PC-3 (cell line): ENCODE results near the gene TNNT2. TPM values are rescaled to one million over a fixed set of nuclear protein-coding genes. Genes with fewer than 3 reads are reported as not detected.

ENCODE experiments used
- ATAC-seq: fragments of 200-7000 bp; cut with Tn5 transposase; 2 replicates; pipeline ENCODE4 v1.9.1; 2020; ENCODE audit warnings: mild to moderate bottlenecking, moderate library complexity
- BruUV-seq: library from RNA; stranded (reverse); fragments of 400-500 nt; replicated peaks from 2 replicates; lab custom pipeline; 2021; lab: Mats Ljungman, UMichigan
- CTCF ChIA-PET: fragments of 300-600 bp; sonication (Branson Sonifier 250); formaldehyde crosslinking; loops from one replicate; lab custom pipeline; 2022; ENCODE audit warnings: antibody characterized with exemption; lab: Charles Lee
- POLR2A ChIA-PET: fragments of 300-600 bp; sonication (Branson Sonifier 250); formaldehyde crosslinking; loops from one replicate; lab custom pipeline; 2022; ENCODE audit warnings: antibody characterized with exemption; ENCODE audit not compliant: unreplicated experiment; lab: Charles Lee
- DNase-seq: peaks from one replicate; pipeline ENCODE4 v3.0.0-alpha.2; 2015
- H2AFZ ChIP-seq: fragments of 300-600 bp; sonication (generic); 2 replicates; pipeline ENCODE4 v1.6.0; 2016; ENCODE audit warnings: antibody characterized with exemption, low read length
- H3F3A ChIP-seq: fragments of 300-600 bp; sonication (generic); one replicate; pipeline ENCODE4 v1.6.0; 2017; ENCODE audit warnings: antibody characterized with exemption, low read length, control low read depth, mild to moderate bottlenecking; ENCODE audit not compliant: unreplicated experiment
- H3K27ac ChIP-seq: fragments of 300-600 bp; sonication (generic); 2 replicates; pipeline ENCODE4 v1.5.1; 2016; ENCODE audit warnings: mild to moderate bottlenecking, low read length
- H3K27me3 ChIP-seq: fragments of 300-600 bp; sonication (generic); 2 replicates; pipeline ENCODE4 v1.6.1; 2016; ENCODE audit warnings: low read length, mixed read lengths
- H3K36me3 ChIP-seq: fragments of 300-600 bp; sonication (generic); 2 replicates; pipeline ENCODE4 v1.6.1; 2016; ENCODE audit warnings: low read depth, mixed run types, low read length, mixed read lengths
- H3K4me1 ChIP-seq: fragments of 300-600 bp; sonication (generic); 2 replicates; pipeline ENCODE4 v1.5.1; 2016; ENCODE audit warnings: low read length; ENCODE audit not compliant: insufficient read depth
- H3K4me2 ChIP-seq: fragments of 300-600 bp; sonication (generic); 2 replicates; pipeline ENCODE4 v1.6.0; 2016; ENCODE audit warnings: low read length
- H3K4me3 ChIP-seq: fragments of 300-600 bp; sonication (generic); 2 replicates; pipeline ENCODE4 v1.5.1; 2016; ENCODE audit warnings: mild to moderate bottlenecking, low read length, mixed read lengths
- H3K79me2 ChIP-seq: fragments of 300-600 bp; sonication (generic); 2 replicates; pipeline ENCODE4 v1.6.1; 2017; ENCODE audit warnings: low read length, mixed read lengths
- H3K9ac ChIP-seq: fragments of 300-600 bp; sonication (generic); 2 replicates; pipeline ENCODE4 v1.6.0; 2016; ENCODE audit warnings: mild to moderate bottlenecking, low read length
- H3K9me2 ChIP-seq: fragments of 300-600 bp; sonication (generic); replicated peaks from 2 replicates; pipeline ENCODE4 v1.6.1; 2016; ENCODE audit warnings: mixed run types, low read length, mixed read lengths
- H3K9me3 ChIP-seq: fragments of 300-600 bp; sonication (generic); 2 replicates; pipeline ENCODE4 v1.6.1; 2016; ENCODE audit warnings: low read length, mixed read lengths
- H4K20me1 ChIP-seq: fragments of 300-600 bp; sonication (generic); 2 replicates; pipeline ENCODE4 v1.6.1; 2016; ENCODE audit warnings: low read length, mixed read lengths
- EZH2 ChIP-seq: fragments of 300-600 bp; sonication (generic); IDR thresholded peaks from one replicate; pipeline ENCODE4 v1.6.1; 2017; ENCODE audit warnings: antibody characterized with exemption, mild to moderate bottlenecking, low read length; ENCODE audit not compliant: unreplicated experiment
- EZH2phosphoT487 ChIP-seq: fragments of 300-600 bp; sonication (generic); IDR thresholded peaks from 2 replicates; pipeline ENCODE4 v1.6.1; 2018; ENCODE audit warnings: mild to moderate bottlenecking, antibody characterized with exemption, low read length, borderline replicate concordance
- intact Hi-C: fragments of 100-400 bp; cut with micrococcal nuclease; formaldehyde crosslinking; loops from 2 replicates; pipeline ENCODE4 v1.9.0; 2023
- total RNA-seq: library from RNA; depleted of rRNA; stranded (reverse); fragments of >200 nt; gene quantifications from 2 replicates; pipeline ENCODE4 v1.2.3, GENCODE V29; 2014
- TF ChIP-seq, protein P1 (sequence below): fragments of 300-600 bp; sonication (generic); conservative IDR thresholded peaks from 2 replicates; pipeline ENCODE4 v1.5.1; 2017; ENCODE audit warnings: antibody characterized with exemption, low read depth, mild to moderate bottlenecking, low read length

The TNNT2 gene
- total RNA-seq, 1 experiment from 2014 or later, result 1.1 TPM

DNA sequence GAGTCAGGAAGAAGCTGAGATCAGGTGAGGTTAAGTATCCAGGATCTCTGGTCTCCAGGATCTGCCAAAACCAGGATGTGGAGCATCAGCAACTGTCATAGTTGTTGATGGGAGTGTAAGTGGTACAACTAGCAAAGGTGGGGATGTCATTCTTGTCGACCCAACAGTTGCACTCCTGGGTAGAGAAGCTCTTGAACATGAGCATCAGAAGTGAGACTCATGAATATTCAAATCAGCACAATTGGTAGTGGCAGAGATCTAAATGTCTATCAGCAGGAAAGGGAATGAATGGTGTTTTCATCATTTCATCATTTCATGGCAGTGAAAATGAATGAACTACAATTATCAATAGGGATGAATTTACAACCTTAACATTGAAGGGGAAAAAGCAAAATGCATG is 25.9 kb upstream of the TNNT2 start:
- no peak overlapping the region for H3K4me2 ChIP-seq
- POLR2A ChIA-PET, result interaction anchor here (0.8 kb wide), 1 partner anchor 40 kb away, joined by 6 read pairs; no protein-coding TSS in a partner anchor
- H3K9me2 ChIP-seq, result no peaks in the 10 kb centered on the region
- no peaks in the 10 kb centered on the region for H3K36me3 ChIP-seq
- CTCF ChIA-PET, result no interaction called here
- H2AFZ ChIP-seq, result no peak overlapping the region
- H3K4me3 ChIP-seq, result no peak overlapping the region
- no TSS peak for BruUV-seq
- peaks cover 1% of the 10 kb centered on the region for H3F3A ChIP-seq
- H3K9ac ChIP-seq, result no peak overlapping the region
- H3K9me3 ChIP-seq, result no peaks in the 10 kb centered on the region
- H4K20me1 ChIP-seq, result no peaks in the 10 kb centered on the region
- H3K27me3 ChIP-seq, result no peaks in the 10 kb centered on the region
- no peak for ATAC-seq
- no peak for DNase-seq
- peaks cover 21% of the 10 kb centered on the region for H3K79me2 ChIP-seq
- peaks cover 28% of the 10 kb centered on the region for H3K4me1 ChIP-seq
- TF ChIP-seq, protein P1, sequence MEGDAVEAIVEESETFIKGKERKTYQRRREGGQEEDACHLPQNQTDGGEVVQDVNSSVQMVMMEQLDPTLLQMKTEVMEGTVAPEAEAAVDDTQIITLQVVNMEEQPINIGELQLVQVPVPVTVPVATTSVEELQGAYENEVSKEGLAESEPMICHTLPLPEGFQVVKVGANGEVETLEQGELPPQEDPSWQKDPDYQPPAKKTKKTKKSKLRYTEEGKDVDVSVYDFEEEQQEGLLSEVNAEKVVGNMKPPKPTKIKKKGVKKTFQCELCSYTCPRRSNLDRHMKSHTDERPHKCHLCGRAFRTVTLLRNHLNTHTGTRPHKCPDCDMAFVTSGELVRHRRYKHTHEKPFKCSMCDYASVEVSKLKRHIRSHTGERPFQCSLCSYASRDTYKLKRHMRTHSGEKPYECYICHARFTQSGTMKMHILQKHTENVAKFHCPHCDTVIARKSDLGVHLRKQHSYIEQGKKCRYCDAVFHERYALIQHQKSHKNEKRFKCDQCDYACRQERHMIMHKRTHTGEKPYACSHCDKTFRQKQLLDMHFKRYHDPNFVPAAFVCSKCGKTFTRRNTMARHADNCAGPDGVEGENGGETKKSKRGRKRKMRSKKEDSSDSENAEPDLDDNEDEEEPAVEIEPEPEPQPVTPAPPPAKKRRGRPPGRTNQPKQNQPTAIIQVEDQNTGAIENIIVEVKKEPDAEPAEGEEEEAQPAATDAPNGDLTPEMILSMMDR, result no peak
- TF ChIP-seq EZH2, result no peak
- no peak for TF ChIP-seq EZH2phosphoT487
- H3K27ac ChIP-seq, result no peak overlapping the region
- intact Hi-C loops, result no loop called here

DNA sequence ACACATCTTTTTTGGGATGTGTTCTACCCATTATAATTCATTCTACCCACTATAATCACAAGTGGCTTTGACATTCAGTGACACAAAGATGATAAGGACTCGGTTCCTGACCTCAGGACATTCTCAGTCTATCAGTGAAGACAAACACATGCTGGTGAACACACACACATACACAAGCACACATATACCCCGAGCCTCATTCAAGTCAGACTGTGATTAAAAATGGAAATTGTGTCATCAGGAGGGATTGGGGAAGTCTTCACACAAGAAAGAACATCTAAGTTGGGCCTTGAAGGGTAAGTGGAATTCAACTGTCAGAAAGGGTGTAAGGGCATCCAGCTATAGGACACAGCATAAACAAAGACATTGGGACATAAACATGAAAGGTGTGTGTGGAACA is 24.2 kb upstream of the TNNT2 start:
- H2AFZ ChIP-seq, result no peak overlapping the region
- peaks cover 13% of the 10 kb centered on the region for H3F3A ChIP-seq
- no peaks in the 10 kb centered on the region for H3K9me2 ChIP-seq
- H3K4me2 ChIP-seq, result no peak overlapping the region
- H3K9ac ChIP-seq, result no peak overlapping the region
- CTCF ChIA-PET, result no interaction called here
- BruUV-seq, result no TSS peak
- intact Hi-C loops, result no loop called here
- H4K20me1 ChIP-seq, result peaks cover 5% of the 10 kb centered on the region
- peaks cover 37% of the 10 kb centered on the region for H3K79me2 ChIP-seq
- DNase-seq, result no peak
- H3K9me3 ChIP-seq, result no peaks in the 10 kb centered on the region
- ATAC-seq, result no peak
- H3K27me3 ChIP-seq, result no peaks in the 10 kb centered on the region
- no peak for TF ChIP-seq EZH2
- TF ChIP-seq, protein P1, result no peak
- no peak for TF ChIP-seq EZH2phosphoT487
- H3K27ac ChIP-seq, result no peak overlapping the region
- H3K36me3 ChIP-seq, result no peaks in the 10 kb centered on the region
- no peak overlapping the region for H3K4me3 ChIP-seq
- POLR2A ChIA-PET, result no interaction called here
- H3K4me1 ChIP-seq, result peaks cover 42% of the 10 kb centered on the region

DNA sequence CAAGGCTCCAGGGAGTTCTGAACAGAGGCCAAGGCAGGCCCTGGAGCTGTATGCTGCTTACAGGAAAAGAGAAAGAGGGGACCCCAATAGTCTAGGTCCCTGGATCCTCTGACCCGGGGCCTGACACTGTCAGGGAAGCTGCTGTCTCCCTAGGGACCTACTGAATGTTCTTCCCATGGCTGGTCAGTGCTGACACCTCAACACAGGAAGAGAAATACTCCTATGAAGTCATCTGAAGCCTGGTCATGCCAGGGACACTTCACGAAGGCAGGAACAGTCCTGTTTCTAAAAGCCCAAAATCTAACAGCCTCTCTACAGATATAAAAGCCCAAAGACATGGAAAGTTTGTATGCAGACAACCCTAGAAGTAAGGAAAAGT is 23.4 kb upstream of the TNNT2 start:
- no peaks in the 10 kb centered on the region for H3K36me3 ChIP-seq
- no peak overlapping the region for H3K27ac ChIP-seq
- H3K9ac ChIP-seq, result no peak overlapping the region
- H2AFZ ChIP-seq, result no peak overlapping the region
- H3K9me3 ChIP-seq, result no peaks in the 10 kb centered on the region
- BruUV-seq, result no TSS peak
- peaks cover 14% of the 10 kb centered on the region for H4K20me1 ChIP-seq
- DNase-seq, result no peak
- peaks cover 50% of the 10 kb centered on the region for H3K4me1 ChIP-seq
- H3F3A ChIP-seq, result peaks cover 13% of the 10 kb centered on the region
- H3K27me3 ChIP-seq, result no peaks in the 10 kb centered on the region
- ATAC-seq, result no peak
- intact Hi-C loops, result no loop called here
- no peak overlapping the region for H3K4me2 ChIP-seq
- TF ChIP-seq EZH2 (no peak), EZH2phosphoT487 (no peak)
- TF ChIP-seq, protein P1, result no peak
- no peak overlapping the region for H3K4me3 ChIP-seq
- no peaks in the 10 kb centered on the region for H3K9me2 ChIP-seq
- POLR2A ChIA-PET, result interaction anchor here (0.7 kb wide), 1 partner anchor 119 kb away, joined by 4 read pairs; no protein-coding TSS in a partner anchor
- peaks cover 46% of the 10 kb centered on the region for H3K79me2 ChIP-seq
- CTCF ChIA-PET, result interaction anchor here (0.6 kb wide), 1 partner anchor 83 kb away, joined by 3 read pairs; no protein-coding TSS in a partner anchor
